Heart left ventricle (tissue), 16 donors: ENCODE results near the gene DPM1. TPM values are rescaled to one million over a fixed set of nuclear protein-coding genes. Genes with fewer than 3 reads are reported as not detected.
"Not testable (repeated sequence)": the region's sequence is repeated elsewhere in the genome, so short reads cannot be mapped to it uniquely, and the experiment has no call there.

Experiments
- ATAC-seq, 4 donors: fragments of 200-7000 bp; cut with Tn5 transposase; one replicate each; pipeline ENCODE4 v1.9.1; 2020 to 2022; ENCODE audit warnings: moderate library complexity in 4 of 4, mild to moderate bottlenecking in 3 of 4, moderate number of reproducible peaks in 1 of 4
- DNase-seq, 5 donors: peaks; one replicate each; pipeline ENCODE4 v3.0.0-alpha.2; 2020
- H3K27ac ChIP-seq, 12 donors: fragments of 200-600 bp; sonication (generic) in 4 of 12; one replicate each; pipeline versions ENCODE4 v1.5.0 to v1.8.0; 2016 to 2022; ENCODE audit warnings: mild to moderate bottlenecking in 2 of 12
- H3K27me3 ChIP-seq, 9 donors: fragments of 200-600 bp; sonication (generic) in 2 of 9; one replicate each; pipeline versions ENCODE4 v1.5.1 to v1.8.0; 2016 to 2022; ENCODE audit warnings: mild to moderate bottlenecking in 3 of 9
- H3K36me3 ChIP-seq, 9 donors: fragments of 200-600 bp; sonication (generic) in 2 of 9; one replicate each; pipeline versions ENCODE4 v1.5.0 to v1.8.0; 2018 to 2022; ENCODE audit warnings: mild to moderate bottlenecking in 2 of 9
- H3K4me1 ChIP-seq, 12 donors: fragments of 200-600 bp; sonication (generic) in 4 of 12; one replicate each; pipeline versions ENCODE4 v1.5.0 to v1.8.0; 2016 to 2022; ENCODE audit warnings: mild to moderate bottlenecking in 3 of 12
- H3K4me3 ChIP-seq, 12 donors: fragments of 200-600 bp; sonication (generic) in 4 of 12; one replicate each; pipeline versions ENCODE4 v1.5.0 to v1.8.0; 2017 to 2022; ENCODE audit warnings: mild to moderate bottlenecking in 9 of 12, moderate library complexity in 4 of 12
- H3K9me3 ChIP-seq, 12 donors: fragments of 200-600 bp; sonication (generic) in 4 of 12; one replicate each; pipeline versions ENCODE4 v1.5.0 to v1.8.0; 2016 to 2022; ENCODE audit warnings: mild to moderate bottlenecking in 1 of 12
- CTCF ChIP-seq, 12 donors: fragments of 200-600 bp; sonication (generic) in 4 of 12; IDR thresholded peaks; one replicate each; pipeline versions ENCODE4 v1.5.0 to v1.8.0; 2018 to 2022; ENCODE audit warnings: antibody characterized with exemption in 12 of 12, mild to moderate bottlenecking in 5 of 12
- POLR2A ChIP-seq, 2 donors: fragments of 450-650 bp; IDR thresholded peaks; one replicate each; pipeline ENCODE4 v1.6.1; 2017; ENCODE audit warnings: antibody characterized with exemption in 2 of 2, mild to moderate bottlenecking in 2 of 2, moderate library complexity in 2 of 2
- WGBS, 4 donors: extraction: QIAGEN DNeasy Blood & Tissue Kit in 2 of 4; methylation state at CpG; one replicate each; pipeline versions ENCODE4 v1.1.5 to v1.1.7; 2013 to 2018; 5-methylcytosine and 5-hydroxymethylcytosine counted together
- intact Hi-C, 10 donors: fragments of 100-400 bp; cut with DNase I; formaldehyde crosslinking; loops; one replicate each; pipeline versions ENCODE4 v1.11.1 to v1.14.2; 2022
- polyA plus RNA-seq, 2 donors: library from polyadenylated mRNA; stranded (reverse); fragments of 200-250 nt; gene quantifications; one replicate each; pipeline ENCODE4 v1.2.3, GENCODE V29; 2013
- total RNA-seq, 9 donors: library from RNA; depleted of rRNA in 2 of 9; stranded (reverse); fragments of >200 nt in 2 of 9; fragmentation: NEBNext Ultra II Directional in 3 of 9; extraction: Animal tissue kit (Norgen Biotek cat#: 25700) in 3 of 9; gene quantifications; one replicate each; pipeline versions ENCODE4 v1.1.0 to v1.2.4, GENCODE V29; 2016 to 2023
- donor health status: ischemic (EF 13 %, LVEDD 7.1; RV severe dilation, severe dysfunction).
- donor health status: healthy with polysubstance abuse.
- donor health status: DM: no; HTN: yes; CAD: no.
- donor health status: DM: no; HTN: no; CAD: no.
- donor health status: ischemic (EF 25% LVEDD 6.9; RV normal size, moderate dysfunction).
- donor health status: ischemic (EF 25% LVEDD 5.7; RV mildly dilated, moderate dysfunction).
- donor health status: healthy.
- donor health status: DM: yes; HTN: yes; CAD: no.
- donor health status: ischemic (EF 35%, LVEDD 5.7; RV mildly dilated, moderate dysfunction).
- donor health status: nonischemic (EF 11% LVEDD 7.7; RV severe dilation, severe dysfunction).
- donor health status: DM: yes; HTN: yes; CAD: no.
- donor health status: PGD.
- donor health status: ischemic (EF 29% LVEDD 5.4; RV normal size, mild dysfunction).
- donor health status: nonischemic (EF 23%, LVEDD 6.1; RV moderate dilation, normal function).

Gene DPM1
- total and polyA plus RNA-seq, 11 donors, result 32.5 to 58.2 (median 49.5) TPM

- 65 to 75% (median 72%) methylated on average over 8 of the region's 8 CpGs for WGBS, 4 donors
- intact Hi-C loops, result loop anchor here in 7 of 10 donors (10.0 kb wide), 2 partner anchors 615 to 645 kb away; no protein-coding TSS in a partner anchor
- Histone ChIP-seq H3K36me3 (no peaks in the 10 kb centered on the region), H3K27ac (no peak overlapping the region), H3K4me3 (no peak overlapping the region), H3K4me1 (peaks cover 0 to 10% (median 0%) of the 10 kb centered on the region in 12 donors), H3K27me3 (peaks cover 0 to 52% (median 18%) of the 10 kb centered on the region in 9 donors), H3K9me3 (no peaks in the 10 kb centered on the region)
- ATAC-seq (peak in 2 of 4 donors; percentile 27 to 70), DNase-seq (no peak)
- no peak for TF ChIP-seq POLR2A (IDR thresholded peaks at IDR 0.05)
- no peak for TF ChIP-seq CTCF (IDR thresholded peaks at IDR 0.05)
Observed at GRCh38 chr20:50980071-50980681, 21.8 kb upstream of the DPM1 start.

- Histone ChIP-seq H3K27me3 (peaks cover 0 to 37% (median 12%) of the 10 kb centered on the region in 9 donors), H3K4me1 (peaks cover 0 to 10% (median 0%) of the 10 kb centered on the region in 12 donors)
- H3K27ac ChIP-seq, DNase-seq, ATAC-seq, H3K4me3 ChIP-seq, intact Hi-C loops, H3K36me3 ChIP-seq, H3K9me3 ChIP-seq: not testable (repeated sequence)
- WGBS, 4 donors, result 85 to 96% (median 93%) methylated on average over 4 of the region's 4 CpGs
Observed at GRCh38 chr20:50978533-50978932, 20.2 kb upstream of the DPM1 start.

- Histone ChIP-seq H3K4me1 (peaks cover 0 to 10% (median 0%) of the 10 kb centered on the region in 12 donors), H3K4me3 (no peak overlapping the region), H3K27me3 (peaks cover 0 to 36% (median 12%) of the 10 kb centered on the region in 9 donors), H3K36me3 (no peaks in the 10 kb centered on the region), H3K9me3 (peaks cover 0 to 6% (median 0%) of the 10 kb centered on the region in 12 donors), H3K27ac (no peak overlapping the region)
- DNase-seq, result no peak
- WGBS, 4 donors, result 40 to 53% (median 41%) methylated on average over 20 of the region's 20 CpGs
- TF ChIP-seq POLR2A (IDR thresholded peaks at IDR 0.05) (no peak), CTCF (IDR thresholded peaks at IDR 0.05) (no peak)
- intact Hi-C loops, result no loop called here
- no peak for ATAC-seq
Observed at GRCh38 chr20:50977066-50978021, 19.0 kb upstream of the DPM1 start.

GRCh38 chr20:50975701-50976330 lies 17.5 kb upstream of the DPM1 start:
- no peak for DNase-seq
- no peaks in the 10 kb centered on the region for H3K36me3 ChIP-seq
- no peak overlapping the region for H3K4me3 ChIP-seq
- H3K27ac ChIP-seq, result no peak overlapping the region
- peaks cover 0 to 6% (median 0%) of the 10 kb centered on the region in 12 donors for H3K9me3 ChIP-seq
- intact Hi-C loops, result no loop called here
- ATAC-seq, result no peak
- peaks cover 0 to 24% (median 5%) of the 10 kb centered on the region in 9 donors for H3K27me3 ChIP-seq
- TF ChIP-seq POLR2A (IDR thresholded peaks at IDR 0.05), result no peak
- TF ChIP-seq CTCF (IDR thresholded peaks at IDR 0.05), result no peak
- no peaks in the 10 kb centered on the region for H3K4me1 ChIP-seq
- WGBS, 4 donors, result 88 to 92% (median 88%) methylated on average over 10 of the region's 10 CpGs
